ENCODE results near the gene DIP2C. TPM values are rescaled to one million over a fixed set of nuclear protein-coding genes. Genes with fewer than 3 reads are reported as not detected.

Gene DIP2C
- total RNA-seq, 2 experiments from 2014 or later = 1.6 to 1.7 TPM

GRCh38 chr10:526651-527312 lies 162.7 kb downstream of the DIP2C start:
- POLR2A ChIA-PET = no interaction called here
- Mint-ChIP-seq H3K27ac (no peak overlapping the region), H3K4me1 (no peaks in the 10 kb centered on the region), H3K9me3 (no peaks in the 10 kb centered on the region), H3K27me3 (peaks cover 8% of the 10 kb centered on the region), H3K36me3 (no peaks in the 10 kb centered on the region), H3K4me3 (no peak overlapping the region)
- ATAC-seq (ENCODE audit: low read depth) = no peak
- DNase-seq = peak; percentile 18

GRCh38 chr10:525565-526315 lies 163.7 kb downstream of the DIP2C start:
- DNase-seq = peak; percentile 10
- no peak for ATAC-seq (ENCODE audit: low read depth)
- peaks cover 9% of the 10 kb centered on the region for H3K27me3 Mint-ChIP-seq
- no peak overlapping the region for H3K27ac Mint-ChIP-seq
- no peaks in the 10 kb centered on the region for H3K36me3 Mint-ChIP-seq
- H3K9me3 Mint-ChIP-seq = no peaks in the 10 kb centered on the region
- H3K4me1 Mint-ChIP-seq = no peaks in the 10 kb centered on the region
- H3K4me3 Mint-ChIP-seq = no peak overlapping the region
- POLR2A ChIA-PET = no interaction called here

- H3K27ac Mint-ChIP-seq = no peak overlapping the region
- no peaks in the 10 kb centered on the region for H3K9me3 Mint-ChIP-seq
- ATAC-seq (ENCODE audit: low read depth) (no peak), DNase-seq (peak; percentile 4)
- POLR2A ChIA-PET = no interaction called here
- H3K4me1 Mint-ChIP-seq = no peaks in the 10 kb centered on the region
- H3K4me3 Mint-ChIP-seq = no peak overlapping the region
- H3K36me3 Mint-ChIP-seq = no peaks in the 10 kb centered on the region
- H3K27me3 Mint-ChIP-seq = peaks cover 9% of the 10 kb centered on the region
These were observed 165.5 kb downstream of the DIP2C start for GRCh38 chr10:523925-524324.

GRCh38 chr10:522350-522749 lies 167.1 kb downstream of the DIP2C start:
- Mint-ChIP-seq H3K36me3 (no peaks in the 10 kb centered on the region), H3K27ac (no peak overlapping the region), H3K4me1 (no peaks in the 10 kb centered on the region), H3K4me3 (no peak overlapping the region), H3K9me3 (no peaks in the 10 kb centered on the region), H3K27me3 (peaks cover 9% of the 10 kb centered on the region)
- peak; percentile 12 for DNase-seq
- ATAC-seq (ENCODE audit: low read depth) = no peak
- POLR2A ChIA-PET = no interaction called here

GRCh38 chr10:521261-522250 lies 167.9 kb downstream of the DIP2C start:
- POLR2A ChIA-PET = no interaction called here
- no peak overlapping the region for H3K4me3 Mint-ChIP-seq
- no peaks in the 10 kb centered on the region for H3K36me3 Mint-ChIP-seq
- DNase-seq = peak; percentile 15
- H3K27me3 Mint-ChIP-seq = peaks cover 9% of the 10 kb centered on the region
- H3K27ac Mint-ChIP-seq = no peak overlapping the region
- peaks cover 1% of the 10 kb centered on the region for H3K4me1 Mint-ChIP-seq
- no peaks in the 10 kb centered on the region for H3K9me3 Mint-ChIP-seq
- ATAC-seq (ENCODE audit: low read depth) = no peak

- Mint-ChIP-seq H3K9me3 (no peaks in the 10 kb centered on the region), H3K4me1 (peaks cover 1% of the 10 kb centered on the region), H3K27ac (no peak overlapping the region), H3K27me3 (peaks cover 9% of the 10 kb centered on the region), H3K4me3 (no peak overlapping the region), H3K36me3 (no peaks in the 10 kb centered on the region)
- ATAC-seq (ENCODE audit: low read depth) = no peak
- peak; percentile 17 for DNase-seq
- POLR2A ChIA-PET = no interaction called here
These were observed 169.1 kb downstream of the DIP2C start for GRCh38 chr10:520402-520787.

GRCh38 chr10:519716-520401 lies 169.6 kb downstream of the DIP2C start:
- POLR2A ChIA-PET = no interaction called here
- DNase-seq (peak; percentile 10), ATAC-seq (ENCODE audit: low read depth) (no peak)
- H3K27ac Mint-ChIP-seq = no peak overlapping the region
- H3K36me3 Mint-ChIP-seq = no peaks in the 10 kb centered on the region
- H3K27me3 Mint-ChIP-seq = peaks cover 9% of the 10 kb centered on the region
- H3K4me1 Mint-ChIP-seq = peaks cover 1% of the 10 kb centered on the region
- H3K4me3 Mint-ChIP-seq = no peak overlapping the region
- no peaks in the 10 kb centered on the region for H3K9me3 Mint-ChIP-seq

- Mint-ChIP-seq H3K27ac (no peak overlapping the region), H3K9me3 (no peaks in the 10 kb centered on the region), H3K4me3 (no peak overlapping the region), H3K36me3 (no peaks in the 10 kb centered on the region), H3K4me1 (peaks cover 1% of the 10 kb centered on the region), H3K27me3 (peaks cover 9% of the 10 kb centered on the region)
- DNase-seq (no peak), ATAC-seq (ENCODE audit: low read depth) (no peak)
- POLR2A ChIA-PET = no interaction called here
These were observed 170.3 kb downstream of the DIP2C start for GRCh38 chr10:519055-519715.

GRCh38 chr10:517872-518475 lies 171.5 kb downstream of the DIP2C start:
- no peak overlapping the region for H3K4me3 Mint-ChIP-seq
- POLR2A ChIA-PET = no interaction called here
- H3K36me3 Mint-ChIP-seq = no peaks in the 10 kb centered on the region

GRCh38 chr10:517241-517830 lies 172.1 kb downstream of the DIP2C start:
- Mint-ChIP-seq H3K9me3 (no peaks in the 10 kb centered on the region), H3K27me3 (peaks cover 9% of the 10 kb centered on the region), H3K27ac (no peak overlapping the region), H3K36me3 (no peaks in the 10 kb centered on the region), H3K4me3 (no peak overlapping the region), H3K4me1 (peaks cover 7% of the 10 kb centered on the region)
- no peak for DNase-seq
- POLR2A ChIA-PET = no interaction called here
- no peak for ATAC-seq (ENCODE audit: low read depth)

More at GRCh38 chr10:517872-518475, 171.5 kb downstream of the DIP2C start:
- ATAC-seq (ENCODE audit: low read depth) = no peak
- Mint-ChIP-seq H3K9me3 (no peaks in the 10 kb centered on the region), H3K4me1 (peaks cover 7% of the 10 kb centered on the region), H3K27ac (no peak overlapping the region), H3K27me3 (peaks cover 14% of the 10 kb centered on the region)
- DNase-seq = no peak

GRCh38 chr10:516764-517163 lies 172.7 kb downstream of the DIP2C start:
- POLR2A ChIA-PET = no interaction called here
- H3K4me1 Mint-ChIP-seq = peaks cover 7% of the 10 kb centered on the region
- DNase-seq = no peak
- no peak overlapping the region for H3K4me3 Mint-ChIP-seq
- ATAC-seq (ENCODE audit: low read depth) = no peak
- H3K27ac Mint-ChIP-seq = no peak overlapping the region
- H3K27me3 Mint-ChIP-seq = peaks cover 9% of the 10 kb centered on the region
- no peaks in the 10 kb centered on the region for H3K9me3 Mint-ChIP-seq
- H3K36me3 Mint-ChIP-seq = no peaks in the 10 kb centered on the region

GRCh38 chr10:515674-516073 lies 173.8 kb downstream of the DIP2C start:
- Mint-ChIP-seq H3K4me1 (peaks cover 11% of the 10 kb centered on the region), H3K27me3 (peaks cover 5% of the 10 kb centered on the region), H3K4me3 (no peak overlapping the region), H3K9me3 (no peaks in the 10 kb centered on the region), H3K27ac (no peak overlapping the region), H3K36me3 (no peaks in the 10 kb centered on the region)
- POLR2A ChIA-PET = no interaction called here
- ATAC-seq (ENCODE audit: low read depth) = no peak
- DNase-seq = no peak

Measured in activated naive CD8-positive, alpha-beta T cell treated with anti-CD3 and anti-CD28 coated beads, Interleukin-2, amount 10 ng/mL, durations not matched to agents 7 days and 5 days (primary cell).